Transverse colon (tissue), 3 donors: ENCODE results near the gene LIX1L.
A peak's percentile ranks its signal among the peaks of the same experiment; 100 is the strongest.

Experiments
- POLR2A ChIP-seq: fragments of 450-650 bp; IDR thresholded peaks from one replicate; pipeline ENCODE4 v1.6.1; 2016; ENCODE audit warnings: antibody characterized with exemption, mild to moderate bottlenecking, moderate library complexity
- POLR2AphosphoS5 ChIP-seq, 3 donors: sonication (generic); formaldehyde crosslinking; IDR thresholded peaks; one replicate each; pipeline ENCODE4 v1.6.1; 2016; ENCODE audit warnings: antibody characterized with exemption in 3 of 3

- peak in 2 of 3 donors; percentile 34 to 81 for TF ChIP-seq POLR2AphosphoS5 (IDR thresholded peaks at IDR 0.05)
- no peak for TF ChIP-seq POLR2A
These were observed 31.0 kb upstream of the LIX1L start for GRCh38 chr1:145988773-145989172.
